Middle frontal gyrus (tissue), 1 donor: ENCODE results near the gene TIMM23.

Source experiments
- DNase-seq: peaks from one replicate; pipeline ENCODE4 v3.0.0-alpha.2; 2015; ENCODE audit warnings: low spot score; ENCODE audit errors: extremely low spot score

TIMM23 gene

DNA sequence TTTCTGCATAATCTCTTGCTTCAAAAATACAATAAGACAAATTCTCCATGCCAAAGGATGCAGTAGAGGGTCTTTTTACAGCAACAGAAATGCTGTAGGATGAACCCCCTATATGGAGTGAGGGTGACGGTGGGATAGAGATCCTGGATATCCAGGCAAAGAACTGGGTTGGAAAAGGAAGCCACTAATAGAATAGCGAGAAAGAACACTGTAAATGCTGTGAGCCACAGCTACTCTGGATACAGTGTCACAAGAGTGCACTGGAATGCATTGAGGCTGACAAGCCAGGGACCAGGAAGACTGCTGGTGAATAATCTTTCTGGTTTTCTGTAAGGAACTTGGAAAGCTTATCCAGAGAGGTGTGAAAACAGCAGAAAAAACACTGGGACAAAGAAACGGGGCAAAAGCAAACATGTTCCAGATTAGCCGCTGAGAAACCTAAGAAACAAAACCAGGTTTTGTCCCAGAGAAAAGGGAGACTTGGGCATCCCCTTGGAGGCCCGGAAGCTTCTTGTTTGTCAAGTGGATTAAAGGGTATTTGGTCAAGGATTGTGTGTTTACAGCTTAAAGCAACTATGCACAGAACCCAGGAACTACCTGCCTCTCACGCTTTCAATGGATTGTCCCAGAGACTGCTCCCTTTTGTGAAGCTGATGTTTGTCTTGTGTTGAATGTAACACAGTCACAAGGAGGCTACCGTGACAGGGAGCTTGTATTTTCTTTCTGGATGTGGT is 79.9 kb downstream of the TIMM23 start:
- no peak for DNase-seq

GRCh38 chr10:46052791-46053375 is 80.6 kb downstream of the TIMM23 start:
- DNase-seq = no peak
